Sigmoid colon (tissue), 4 donors: ENCODE measurements around the gene APBA1.

Experiments used
- POLR2AphosphoS5 ChIP-seq, 4 donors: sonication (generic); formaldehyde crosslinking; IDR thresholded peaks; one replicate each; pipeline ENCODE4 v1.6.1; 2017; ENCODE audit warnings: antibody characterized with exemption in 4 of 4
- TF ChIP-seq, protein P1 (sequence below), 4 experiments: fragments of 450-650 bp in 3 of 4; fragments of 200-600 bp in 1 of 4; IDR thresholded peaks; one replicate each; pipeline ENCODE4 v1.5.1; 2016 to 2019; ENCODE audit warnings: antibody characterized with exemption in 4 of 4, mild to moderate bottlenecking in 3 of 4, moderate library complexity in 2 of 4

DNA sequence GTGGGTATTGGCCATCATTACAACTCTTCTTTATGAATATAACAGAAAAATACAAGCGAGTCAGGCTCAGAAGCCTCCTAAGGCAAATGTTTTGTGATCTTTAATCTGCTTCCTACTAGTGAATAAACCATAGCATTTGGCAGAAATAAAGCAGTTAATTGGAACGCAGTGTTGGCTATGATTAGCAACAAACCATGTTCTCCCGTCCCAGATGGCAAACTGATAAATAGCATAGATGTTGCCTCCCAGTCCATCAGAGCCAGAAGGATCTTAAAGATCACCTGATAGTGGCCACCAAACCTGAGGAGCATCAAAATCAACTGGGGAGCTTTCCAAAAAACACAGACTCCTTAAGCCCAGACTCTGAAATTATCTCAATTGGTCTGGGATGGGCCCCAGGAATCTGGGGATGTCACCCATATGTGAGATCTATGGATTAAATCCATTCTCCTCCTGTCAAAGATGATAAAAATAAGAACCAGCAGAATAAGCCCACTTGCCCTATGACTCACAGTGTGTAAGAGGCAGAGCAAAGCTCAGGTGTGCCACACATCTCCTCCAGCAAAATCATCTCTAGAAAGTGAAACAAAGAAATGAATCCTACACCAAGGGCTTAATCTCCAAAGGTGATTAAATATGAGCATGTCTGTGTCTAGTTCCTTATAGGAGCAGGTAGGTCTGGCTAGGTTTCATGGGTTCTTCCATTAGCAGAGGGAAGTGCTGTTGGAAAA lies 50.3 kb downstream of the APBA1 start:
- no peak for TF ChIP-seq POLR2AphosphoS5 (IDR thresholded peaks at IDR 0.05)
- TF ChIP-seq, protein P1, sequence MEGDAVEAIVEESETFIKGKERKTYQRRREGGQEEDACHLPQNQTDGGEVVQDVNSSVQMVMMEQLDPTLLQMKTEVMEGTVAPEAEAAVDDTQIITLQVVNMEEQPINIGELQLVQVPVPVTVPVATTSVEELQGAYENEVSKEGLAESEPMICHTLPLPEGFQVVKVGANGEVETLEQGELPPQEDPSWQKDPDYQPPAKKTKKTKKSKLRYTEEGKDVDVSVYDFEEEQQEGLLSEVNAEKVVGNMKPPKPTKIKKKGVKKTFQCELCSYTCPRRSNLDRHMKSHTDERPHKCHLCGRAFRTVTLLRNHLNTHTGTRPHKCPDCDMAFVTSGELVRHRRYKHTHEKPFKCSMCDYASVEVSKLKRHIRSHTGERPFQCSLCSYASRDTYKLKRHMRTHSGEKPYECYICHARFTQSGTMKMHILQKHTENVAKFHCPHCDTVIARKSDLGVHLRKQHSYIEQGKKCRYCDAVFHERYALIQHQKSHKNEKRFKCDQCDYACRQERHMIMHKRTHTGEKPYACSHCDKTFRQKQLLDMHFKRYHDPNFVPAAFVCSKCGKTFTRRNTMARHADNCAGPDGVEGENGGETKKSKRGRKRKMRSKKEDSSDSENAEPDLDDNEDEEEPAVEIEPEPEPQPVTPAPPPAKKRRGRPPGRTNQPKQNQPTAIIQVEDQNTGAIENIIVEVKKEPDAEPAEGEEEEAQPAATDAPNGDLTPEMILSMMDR (IDR thresholded peaks at IDR 0.05) = no peak
